Measurements from ENCODE around the gene TNKS2.

GRCh38 chr10:91864099-91864498 is 65.9 kb downstream of the TNKS2 start:
- TF ChIP-seq CTCF (IDR thresholded peaks at IDR 0.05) (no peak), EZH2 (IDR thresholded peaks at IDR 0.05; ENCODE audit: borderline replicate concordance, insufficient read depth, low read depth, low read length, poor library complexity, severe bottlenecking) (no peak)

Measured in B cell (primary cell).